A673 (cell line): ENCODE measurements around the gene ENTHD1. TPM values are rescaled to one million over a fixed set of nuclear protein-coding genes. Genes with fewer than 3 reads are reported as not detected.

Experiments
- BruUV-seq: library from RNA; stranded (reverse); fragments of 400-500 nt; replicated peaks from 2 replicates; lab custom pipeline; 2021; lab: Mats Ljungman, UMichigan
- CTCF ChIA-PET: fragments of 300-600 bp; sonication (Branson Sonifier 250); formaldehyde crosslinking; loops from one replicate; lab custom pipeline; 2022; ENCODE audit warnings: antibody characterized with exemption; lab: Charles Lee
- POLR2A ChIA-PET: fragments of 300-600 bp; sonication (Branson Sonifier 250); formaldehyde crosslinking; loops from one replicate; lab custom pipeline; 2022; ENCODE audit warnings: antibody characterized with exemption; ENCODE audit not compliant: low non-redundant PET; lab: Charles Lee
- DNase-seq: peaks from one replicate; pipeline ENCODE4 v3.0.0-alpha.2; 2015; ENCODE audit warnings: low spot score
- H3K27ac ChIP-seq: fragments of 200-600 bp; sonication (generic); 2 replicates; pipeline ENCODE4 v1.5.1; 2016; ENCODE audit warnings: mixed run types, low read depth, mild to moderate bottlenecking, mixed read lengths, antibody characterized with exemption, low read length; ENCODE audit not compliant: poor library complexity, severe bottlenecking
- H3K27me3 ChIP-seq: fragments of 200-600 bp; sonication (generic); replicated peaks from 2 replicates; pipeline ENCODE4 v1.6.1; 2017; ENCODE audit warnings: mixed run types, low read depth, mild to moderate bottlenecking, mixed read lengths, antibody characterized with exemption, low read length; ENCODE audit not compliant: insufficient read depth, poor library complexity
- H3K36me3 ChIP-seq: fragments of 200-600 bp; sonication (generic); 2 replicates; pipeline ENCODE4 v1.6.1; 2016; ENCODE audit warnings: mixed run types, mild to moderate bottlenecking, mixed read lengths, antibody characterized with exemption, low read length; ENCODE audit not compliant: insufficient read depth, poor library complexity, severe bottlenecking
- H3K4me1 ChIP-seq: fragments of 200-600 bp; sonication (generic); 2 replicates; pipeline ENCODE4 v1.6.1; 2017; ENCODE audit warnings: mixed run types, mild to moderate bottlenecking, mixed read lengths, antibody characterized with exemption, low read length; ENCODE audit not compliant: insufficient read depth, poor library complexity, severe bottlenecking
- H3K4me3 ChIP-seq: fragments of 200-600 bp; sonication (generic); 2 replicates; pipeline ENCODE4 v1.5.1; 2016; ENCODE audit warnings: low read depth, mixed run types, mild to moderate bottlenecking, mixed read lengths, low read length; ENCODE audit not compliant: poor library complexity, severe bottlenecking
- H3K9me3 ChIP-seq: fragments of 200-600 bp; sonication (generic); 2 replicates; pipeline ENCODE4 v1.6.1; 2016; ENCODE audit warnings: mixed run types, low read depth, mild to moderate bottlenecking, mixed read lengths, antibody characterized with exemption, low read length; ENCODE audit not compliant: poor library complexity, severe bottlenecking
- CTCF ChIP-seq: fragments of 300-800, 200-600 bp; sonication (generic); conservative IDR thresholded peaks from 2 replicates; pipeline ENCODE4 v1.5.1; 2017; ENCODE audit warnings: low read depth, mild to moderate bottlenecking, antibody characterized with exemption, low read length, moderate library complexity, mixed read lengths
- EZH2 ChIP-seq: fragments of 200-600 bp; sonication (generic); IDR thresholded peaks from 2 replicates; pipeline ENCODE4 v1.6.1; 2017; ENCODE audit warnings: borderline replicate concordance, low read depth, mild to moderate bottlenecking, mixed read lengths, antibody characterized with exemption, low read length; ENCODE audit not compliant: poor library complexity, severe bottlenecking
- intact Hi-C: fragments of 100-400 bp; cut with micrococcal nuclease; formaldehyde crosslinking; loops from one replicate; pipeline ENCODE4 v1.10.0; 2022; ENCODE audit not compliant: unreplicated experiment
- total RNA-seq: library from RNA; stranded (reverse); gene quantifications from 2 replicates; pipeline ENCODE4 v1.2.3, GENCODE V29; 2021

The ENTHD1 gene
- total RNA-seq, 1 experiment from 2014 or later = not detected

- POLR2A ChIA-PET = interaction anchor here (0.6 kb wide), 1 partner anchor 188 kb away, joined by 3 read pairs; no protein-coding TSS in a partner anchor
- Histone ChIP-seq H3K27me3 (peaks cover 41% of the 10 kb centered on the region), H3K9me3 (no peaks in the 10 kb centered on the region), H3K36me3 (no peaks in the 10 kb centered on the region), H3K4me1 (no peaks in the 10 kb centered on the region), H3K4me3 (no peak overlapping the region), H3K27ac (no peak overlapping the region)
- intact Hi-C loops = no loop called here
- TF ChIP-seq EZH2 (no peak), CTCF (no peak)
- no peak for DNase-seq
- BruUV-seq = no TSS peak
- CTCF ChIA-PET = no interaction called here
Measured at GRCh38 chr22:39744353-39744752, 149.2 kb downstream of the ENTHD1 start.

GRCh38 chr22:39743935-39744334, 149.6 kb downstream of the ENTHD1 start:
- no peak for DNase-seq
- intact Hi-C loops = no loop called here
- Histone ChIP-seq H3K27me3 (peaks cover 36% of the 10 kb centered on the region), H3K4me1 (no peaks in the 10 kb centered on the region), H3K36me3 (no peaks in the 10 kb centered on the region), H3K27ac (no peak overlapping the region), H3K4me3 (no peak overlapping the region), H3K9me3 (no peaks in the 10 kb centered on the region)
- TF ChIP-seq EZH2 (no peak), CTCF (no peak)
- ChIA-PET POLR2A (interaction anchor here (0.6 kb wide), 1 partner anchor 189 kb away, joined by 3 read pairs; no protein-coding TSS in a partner anchor), CTCF (no interaction called here)
- BruUV-seq = no TSS peak

- ChIA-PET CTCF (no interaction called here), POLR2A (interaction anchor here (0.7 kb wide), 1 partner anchor 23 kb away, joined by 4 read pairs; no protein-coding TSS in a partner anchor)
- BruUV-seq = no TSS peak
- H3K4me1 ChIP-seq = no peaks in the 10 kb centered on the region
- H3K27ac ChIP-seq = no peak overlapping the region
- no peaks in the 10 kb centered on the region for H3K36me3 ChIP-seq
- no peak for DNase-seq
- no peaks in the 10 kb centered on the region for H3K9me3 ChIP-seq
- TF ChIP-seq EZH2 = no peak
- no peak for TF ChIP-seq CTCF
- H3K4me3 ChIP-seq = no peak overlapping the region
- peaks cover 22% of the 10 kb centered on the region for H3K27me3 ChIP-seq
- intact Hi-C loops = no loop called here
Measured at GRCh38 chr22:39739338-39740027, 154.1 kb downstream of the ENTHD1 start.
